Activated CD8-positive, alpha-beta memory T cell treated with anti-CD3 and anti-CD28 coated beads, Interleukin-2, amount 50 U/mL, for 48 hours (primary cell): ENCODE data around the gene C1RL.

Source experiments
- DNase-seq: peaks from one replicate; pipeline ENCODE4 v3.0.0-alpha.2; 2020

C1RL gene

GRCh38 chr12:7136071-7136470 is 27.1 kb upstream of the C1RL start:
- DNase-seq, result no peak

- DNase-seq, result no peak
These were observed 25.6 kb upstream of the C1RL start for GRCh38 chr12:7134396-7135166.

- DNase-seq, result peak; percentile 61
These were observed 22.5 kb upstream of the C1RL start for GRCh38 chr12:7131502-7131866.

GRCh38 chr12:7130701-7131501 is 21.9 kb upstream of the C1RL start:
- peak; percentile 75 for DNase-seq

DNA sequence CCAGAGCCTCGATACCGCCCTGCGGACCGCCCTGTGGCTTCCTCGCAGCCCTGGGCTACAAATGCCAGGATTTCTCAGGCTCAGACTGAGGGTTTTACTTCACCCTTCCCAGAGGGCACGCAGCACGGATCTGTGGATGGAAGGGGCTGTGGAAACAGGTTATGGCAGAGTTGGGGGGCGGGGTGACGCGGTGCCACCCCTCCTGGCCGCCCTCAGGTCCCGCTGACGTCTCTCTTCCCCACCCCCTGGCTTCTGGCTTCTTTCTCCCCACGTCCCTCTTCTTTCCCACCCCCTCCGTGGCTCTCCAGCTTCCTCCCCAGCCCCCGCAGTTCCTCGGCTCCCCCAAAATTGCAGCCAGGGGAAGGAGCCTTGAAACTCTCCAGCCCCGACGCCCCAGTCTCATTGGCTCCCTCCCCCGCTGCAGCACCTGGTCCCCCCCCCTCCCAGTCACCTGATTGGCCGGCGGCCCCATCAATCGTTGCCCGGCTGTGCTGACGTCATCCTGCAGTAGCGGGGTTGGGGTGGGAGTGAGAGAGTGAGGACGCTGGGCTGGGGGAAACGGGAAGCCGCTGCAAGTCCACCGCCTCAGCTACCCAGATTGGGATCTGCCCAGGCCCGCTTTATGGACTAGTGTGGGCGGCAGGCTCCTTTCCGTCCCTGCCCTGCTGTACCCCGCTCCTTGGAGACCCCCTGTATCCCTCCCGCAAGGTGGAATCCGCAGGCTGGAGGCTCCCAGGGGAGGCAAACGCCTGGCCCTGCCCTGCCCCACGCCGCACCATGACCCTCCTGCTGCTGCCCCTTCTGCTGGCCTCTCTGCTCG is 21.1 kb upstream of the C1RL start, which contains the start of gene CLSTN3:
TSS of gene CLSTN3 (plus strand) at position 500 of the 820 bp plus-strand sequence. CDS start at position 778, 278 bp downstream.
- DNase-seq, result peak; percentile 91

- DNase-seq, result no peak
These were observed 20.4 kb upstream of the C1RL start for GRCh38 chr12:7129287-7129871.

GRCh38 chr12:7128681-7129286 is 19.8 kb upstream of the C1RL start, which contains the start of gene RBP5:
RBP5 (minus strand) TSS chr12:7128889; CDS start chr12:7128775, 114 bp downstream.
- no peak for DNase-seq

- no peak for DNase-seq
These were observed 19.1 kb upstream of the C1RL start for GRCh38 chr12:7127916-7128626.

GRCh38 chr12:7125632-7126227 is 16.7 kb upstream of the C1RL start:
- DNase-seq, result no peak

DNA sequence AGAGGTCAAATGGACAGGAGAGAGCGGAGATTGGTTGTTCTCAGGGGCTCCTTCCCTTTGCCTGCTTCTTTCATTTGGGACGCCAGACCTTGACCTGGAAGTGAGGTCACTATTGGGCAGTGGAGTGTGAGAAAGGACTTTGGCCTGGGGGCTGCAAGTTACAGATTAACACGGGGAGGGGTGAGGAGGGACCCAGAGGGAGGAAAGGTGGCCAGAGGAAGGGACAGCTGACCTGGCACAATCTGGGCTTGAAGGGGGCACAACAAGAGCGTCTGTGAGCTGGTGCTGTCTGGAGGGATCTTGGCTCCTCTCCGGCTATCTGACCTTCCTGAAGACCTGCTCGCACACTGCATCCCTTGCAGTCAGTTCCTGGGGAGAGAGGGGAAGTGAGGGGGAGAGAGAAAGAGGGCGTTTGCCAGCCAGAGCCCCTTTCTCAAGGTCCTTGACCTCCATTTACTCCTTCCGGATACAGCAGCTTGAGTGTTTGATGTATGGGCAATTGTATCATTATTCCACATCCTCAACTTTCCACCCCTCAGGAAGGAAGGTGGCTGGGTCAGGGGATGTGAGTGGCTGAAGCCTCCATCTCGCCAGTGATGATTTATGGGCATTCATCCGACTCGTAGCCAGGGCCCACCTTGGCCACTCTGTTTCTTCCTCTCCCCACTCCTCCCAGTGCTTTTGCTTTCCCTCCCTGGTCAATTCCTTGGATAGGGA is 14.9 kb upstream of the C1RL start:
- DNase-seq, result no peak

DNA sequence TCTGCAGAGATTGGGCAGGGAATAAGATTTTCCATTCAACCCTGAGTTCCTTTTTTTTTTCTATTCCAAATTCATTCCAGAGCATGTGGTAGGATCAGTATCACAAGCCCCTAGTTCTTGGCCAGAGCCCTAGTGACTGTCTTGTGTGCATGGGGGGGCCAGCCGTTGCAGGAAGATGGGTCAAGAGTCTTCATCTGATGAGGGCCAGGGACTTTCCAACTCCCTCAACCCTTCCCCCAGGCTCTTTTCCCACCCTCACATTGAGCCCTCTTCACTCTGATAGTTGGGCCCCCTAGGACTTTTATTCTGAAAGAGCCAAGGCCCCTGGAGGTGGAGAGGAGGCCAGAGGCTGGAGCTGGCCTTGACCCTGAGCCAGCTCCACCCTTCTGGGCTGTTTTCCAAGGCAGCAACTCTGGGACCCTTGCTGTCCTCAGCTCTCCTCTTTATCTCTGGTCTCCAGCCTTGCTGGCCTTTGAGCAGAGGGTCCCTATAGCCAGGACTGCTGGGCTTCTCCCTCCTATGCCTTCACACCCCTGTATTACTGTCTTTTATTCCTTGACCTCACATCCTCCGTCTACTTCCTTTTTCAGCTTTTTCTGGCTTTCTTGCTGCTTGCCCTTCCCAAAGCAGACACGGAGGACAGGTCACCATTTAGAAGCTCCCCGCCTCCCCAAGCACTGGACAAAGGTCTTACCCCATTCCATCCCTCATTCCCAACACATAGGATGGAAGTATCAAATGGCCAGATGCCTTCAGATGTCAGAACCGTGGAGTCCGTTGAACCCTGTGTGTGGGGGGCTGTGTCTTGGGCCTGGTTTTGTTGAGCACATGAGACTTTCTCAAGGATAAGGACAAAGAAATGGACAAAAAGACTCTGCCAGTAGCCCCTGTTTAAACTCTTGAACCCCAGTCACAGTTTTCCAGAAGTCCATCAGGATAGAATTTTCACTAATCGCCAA is 14.1 kb upstream of the C1RL start:
- no peak for DNase-seq

DNA sequence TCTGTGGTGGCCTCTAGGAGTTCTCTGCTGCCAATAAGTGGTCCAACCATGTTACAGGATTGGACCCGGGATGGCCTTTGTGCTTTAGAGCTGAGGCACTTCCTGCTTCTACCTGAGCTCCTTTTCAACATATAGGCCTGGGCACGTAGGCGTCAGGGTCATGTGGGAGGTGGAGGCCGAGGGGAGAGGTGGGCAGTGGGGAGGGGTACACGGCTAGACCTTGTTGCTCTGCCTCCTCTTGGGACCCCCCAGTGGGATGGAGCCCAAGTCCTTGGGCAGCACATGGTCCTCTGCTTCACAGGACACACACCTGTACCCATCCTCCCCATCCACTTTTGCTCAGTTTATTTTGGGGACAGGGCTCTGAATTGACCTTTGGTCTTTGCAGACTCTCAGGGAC is 12.3 kb upstream of the C1RL start:
- no peak for DNase-seq

- DNase-seq, result no peak
These were observed 11.2 kb upstream of the C1RL start for GRCh38 chr12:7120166-7120565.

DNA sequence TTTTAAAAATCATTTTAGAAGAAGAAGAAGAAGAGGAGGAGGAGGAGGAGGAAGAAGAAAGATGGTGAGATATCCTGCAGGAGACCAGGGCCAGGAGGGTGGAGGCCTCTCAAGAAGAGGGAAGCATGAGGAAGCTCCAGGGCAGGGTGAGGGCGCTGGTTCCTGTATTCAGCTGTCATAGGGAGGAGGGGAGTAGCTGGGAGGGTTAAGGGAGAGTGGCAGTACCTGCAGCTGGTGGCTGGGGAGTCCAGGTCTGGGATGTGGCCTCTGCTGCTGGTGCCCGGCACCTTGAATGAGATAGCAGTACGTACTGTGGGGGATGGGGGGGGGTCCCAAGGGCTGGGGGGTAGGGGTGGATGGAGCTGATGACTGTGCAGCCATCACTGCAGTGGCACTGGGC is 9.9 kb upstream of the C1RL start:
- DNase-seq, result no peak

GRCh38 chr12:7117670-7118069 is 8.7 kb upstream of the C1RL start:
- DNase-seq, result no peak

- DNase-seq, result no peak
These were observed 7.9 kb upstream of the C1RL start for GRCh38 chr12:7116916-7117315.

GRCh38 chr12:7116196-7116595 is 7.2 kb upstream of the C1RL start:
- no peak for DNase-seq

DNA sequence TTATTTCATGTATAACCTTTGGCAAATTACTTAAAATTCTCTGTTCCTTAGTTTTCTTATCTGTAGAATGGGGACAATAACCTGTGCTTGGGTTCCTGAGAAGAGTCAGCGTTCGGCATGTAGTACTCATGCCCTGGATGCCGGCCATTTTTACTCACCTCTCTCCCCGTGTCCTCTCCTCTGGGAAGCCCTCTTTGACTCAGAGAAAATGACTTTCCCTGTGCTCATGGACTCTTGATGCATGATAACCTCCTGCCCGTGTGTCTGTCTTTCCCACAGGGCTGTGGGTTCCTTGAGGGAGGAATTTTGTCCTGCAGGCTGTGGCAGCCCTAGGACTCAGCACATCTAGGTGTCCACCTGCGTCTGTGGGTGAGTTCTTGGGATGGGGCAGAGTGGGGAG is 5.8 kb upstream of the C1RL start:
- DNase-seq, result no peak

DNA sequence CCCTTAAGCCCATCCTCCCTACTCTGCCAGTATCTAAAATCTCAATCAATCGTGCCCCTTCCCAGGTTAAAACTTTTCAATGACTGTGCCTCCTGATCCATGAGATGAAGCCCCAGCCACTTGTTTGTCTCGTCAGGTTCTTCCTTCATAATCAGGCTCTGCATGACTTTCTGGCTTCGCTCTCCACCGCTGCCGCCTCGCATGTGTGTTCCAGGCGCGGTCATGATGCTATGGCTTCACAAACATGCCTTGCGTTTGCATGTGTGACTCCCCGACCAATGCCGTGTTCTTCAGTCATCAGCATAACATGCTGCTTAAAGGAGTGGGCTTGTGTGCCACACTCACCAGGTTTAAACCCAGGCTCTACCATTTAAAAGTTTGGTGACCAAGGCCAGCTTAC is 5.0 kb upstream of the C1RL start:
- no peak for DNase-seq
